ENCODE data around the gene MAP3K7CL. TPM values are rescaled to one million over a fixed set of nuclear protein-coding genes. Genes with fewer than 3 reads are reported as not detected.
A peak's percentile ranks its signal among the peaks of the same experiment; 100 is the strongest.

MAP3K7CL gene
- total RNA-seq, 6 donors from 2014 or later, result 3.5 to 9.4 (median 5.9) TPM

DNA sequence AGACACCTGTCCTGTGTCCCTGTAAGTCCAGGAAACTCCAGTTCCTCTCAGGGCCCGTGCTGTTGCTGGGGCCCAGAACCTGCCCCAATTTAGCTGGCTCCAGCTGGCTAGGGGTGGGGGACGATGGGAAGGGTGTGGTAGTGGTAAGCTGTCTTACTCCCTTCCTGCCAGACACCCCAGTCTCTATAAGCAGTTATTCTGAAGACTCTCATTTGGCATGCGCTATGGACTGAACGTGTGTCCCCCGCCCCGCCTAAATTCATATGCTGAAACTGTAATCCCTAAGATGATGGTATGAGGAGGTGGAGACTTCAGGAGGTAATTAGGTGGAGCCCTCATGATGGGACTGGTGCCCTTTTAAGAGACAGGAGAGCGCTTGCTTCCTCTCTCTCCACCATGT, 82.0 kb downstream of the MAP3K7CL start:
- H3K4me1 ChIP-seq, result peaks cover 0 to 2% (median 0%) of the 10 kb centered on the region in 4 donors
- H3K4me3 ChIP-seq, result no peak overlapping the region
- no peak for TF ChIP-seq POLR2A (IDR thresholded peaks at IDR 0.05)
- TF ChIP-seq, protein P1, sequence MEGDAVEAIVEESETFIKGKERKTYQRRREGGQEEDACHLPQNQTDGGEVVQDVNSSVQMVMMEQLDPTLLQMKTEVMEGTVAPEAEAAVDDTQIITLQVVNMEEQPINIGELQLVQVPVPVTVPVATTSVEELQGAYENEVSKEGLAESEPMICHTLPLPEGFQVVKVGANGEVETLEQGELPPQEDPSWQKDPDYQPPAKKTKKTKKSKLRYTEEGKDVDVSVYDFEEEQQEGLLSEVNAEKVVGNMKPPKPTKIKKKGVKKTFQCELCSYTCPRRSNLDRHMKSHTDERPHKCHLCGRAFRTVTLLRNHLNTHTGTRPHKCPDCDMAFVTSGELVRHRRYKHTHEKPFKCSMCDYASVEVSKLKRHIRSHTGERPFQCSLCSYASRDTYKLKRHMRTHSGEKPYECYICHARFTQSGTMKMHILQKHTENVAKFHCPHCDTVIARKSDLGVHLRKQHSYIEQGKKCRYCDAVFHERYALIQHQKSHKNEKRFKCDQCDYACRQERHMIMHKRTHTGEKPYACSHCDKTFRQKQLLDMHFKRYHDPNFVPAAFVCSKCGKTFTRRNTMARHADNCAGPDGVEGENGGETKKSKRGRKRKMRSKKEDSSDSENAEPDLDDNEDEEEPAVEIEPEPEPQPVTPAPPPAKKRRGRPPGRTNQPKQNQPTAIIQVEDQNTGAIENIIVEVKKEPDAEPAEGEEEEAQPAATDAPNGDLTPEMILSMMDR (IDR thresholded peaks at IDR 0.05), result no peak
- TF ChIP-seq POLR2AphosphoS5 (IDR thresholded peaks at IDR 0.05), result no peak
- no peak for TF ChIP-seq EP300 (IDR thresholded peaks at IDR 0.05)
- WGBS, 2 donors, result 85 to 88% methylated on average over 7 of the region's 7 CpGs
- no peaks in the 10 kb centered on the region for H3K9me3 ChIP-seq
- no peaks in the 10 kb centered on the region for H3K36me3 ChIP-seq
- DNase-seq, result no peak
- no peaks in the 10 kb centered on the region for H3K27me3 ChIP-seq
- H3K27ac ChIP-seq, result no peak overlapping the region
- no peak for ATAC-seq (ENCODE audit: low FRiP score in 2 of 2)

DNA sequence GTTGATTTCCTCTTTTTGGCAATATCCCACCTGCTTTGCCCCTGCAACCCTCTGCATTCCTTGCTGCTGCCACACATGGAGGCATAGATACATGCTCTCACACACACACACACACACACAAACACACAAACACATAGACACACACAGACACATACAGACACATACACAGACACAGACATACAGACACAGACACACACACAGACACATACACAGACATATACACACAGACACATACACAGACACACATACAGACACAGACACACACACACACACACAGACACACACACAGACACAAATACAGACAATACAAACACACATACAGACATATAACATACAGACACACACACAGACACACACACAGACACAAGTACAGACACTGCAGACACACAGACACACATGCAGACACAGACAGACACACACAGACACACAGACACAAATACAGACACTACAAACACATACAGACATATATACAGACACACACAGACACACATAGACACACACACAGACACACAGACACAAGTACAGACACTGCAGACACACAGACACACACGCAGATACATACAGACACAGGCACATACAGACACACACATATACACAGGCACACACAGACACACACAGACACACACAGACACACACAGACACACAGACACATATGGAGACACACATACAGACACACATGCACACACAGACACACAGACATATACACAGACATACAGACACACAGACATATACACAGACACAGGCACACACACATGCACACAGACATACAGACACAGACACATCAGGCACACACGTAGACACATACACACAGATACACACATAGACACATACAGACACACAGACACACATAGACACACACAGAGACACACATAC, 83.3 kb downstream of the MAP3K7CL start:
- H3K9me3 ChIP-seq, result no peaks in the 10 kb centered on the region
- no peak overlapping the region for H3K4me3 ChIP-seq
- DNase-seq (no peak), ATAC-seq (ENCODE audit: low FRiP score in 2 of 2) (no peak)
- TF ChIP-seq POLR2A (IDR thresholded peaks at IDR 0.05) (no peak), POLR2AphosphoS5 (IDR thresholded peaks at IDR 0.05) (no peak), EP300 (IDR thresholded peaks at IDR 0.05) (no peak)
- TF ChIP-seq, protein P1 (IDR thresholded peaks at IDR 0.05), result no peak
- H3K36me3 ChIP-seq, result no peaks in the 10 kb centered on the region
- no peaks in the 10 kb centered on the region for H3K27me3 ChIP-seq
- 96% methylated on average over 2 of the region's 2 CpGs for whole genome bisulfite sequencing, 2 donors
- H3K27ac ChIP-seq, result no peak overlapping the region
- peaks cover 0 to 8% (median 3%) of the 10 kb centered on the region in 4 donors for H3K4me1 ChIP-seq

DNA sequence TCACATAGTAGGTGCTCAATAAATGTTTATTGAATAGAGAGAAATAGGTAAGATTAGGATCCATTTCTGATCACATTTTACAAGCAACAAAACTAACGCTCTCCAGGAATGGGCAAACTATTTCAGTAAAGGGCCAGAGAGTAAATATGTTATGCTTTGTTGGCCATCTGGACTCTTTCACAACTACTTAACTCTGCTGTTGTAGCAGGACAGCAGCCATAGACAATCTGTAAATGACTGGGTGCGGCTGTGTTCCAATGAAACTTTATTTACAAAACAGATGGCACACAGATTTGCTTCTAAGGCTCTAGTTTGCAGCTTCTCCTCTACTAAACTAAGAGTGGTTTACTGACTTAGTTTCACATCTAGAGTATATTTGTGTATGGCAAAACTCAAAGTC, 85.3 kb downstream of the MAP3K7CL start:
- Histone ChIP-seq H3K36me3 (no peaks in the 10 kb centered on the region), H3K4me1 (peaks cover 0 to 10% (median 3%) of the 10 kb centered on the region in 4 donors), H3K27me3 (no peaks in the 10 kb centered on the region), H3K4me3 (no peak overlapping the region), H3K9me3 (no peaks in the 10 kb centered on the region), H3K27ac (no peak overlapping the region)
- ATAC-seq (ENCODE audit: low FRiP score in 2 of 2) (no peak), DNase-seq (no peak)
- TF ChIP-seq POLR2AphosphoS5 (IDR thresholded peaks at IDR 0.05), result no peak
- TF ChIP-seq, protein P1 (IDR thresholded peaks at IDR 0.05), result no peak
- TF ChIP-seq POLR2A (IDR thresholded peaks at IDR 0.05), result no peak
- no peak for TF ChIP-seq EP300 (IDR thresholded peaks at IDR 0.05)
- WGBS, 2 donors, result 86 to 89% methylated on average over 2 of the region's 2 CpGs

DNA sequence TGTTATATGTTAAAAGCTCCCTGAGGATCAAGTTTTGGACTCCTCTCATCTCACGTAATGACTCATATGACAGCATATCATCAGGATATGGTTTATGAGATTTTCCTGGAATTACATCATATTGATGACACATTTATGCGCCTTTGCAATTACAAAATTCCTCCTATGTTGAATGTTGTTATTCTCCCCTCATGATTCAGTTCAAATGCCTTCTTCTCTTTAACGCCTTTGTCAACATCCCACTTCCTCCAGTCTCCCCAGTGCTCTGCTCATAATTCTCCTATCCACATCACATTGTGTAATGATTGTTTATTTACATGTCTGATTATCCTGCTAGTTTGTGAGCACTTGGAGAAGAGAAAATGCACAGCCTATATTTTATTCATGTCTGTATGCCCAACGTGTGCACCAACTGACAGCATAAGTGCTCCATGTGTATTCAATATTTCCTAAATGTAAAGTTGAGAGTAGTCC, 87.4 kb downstream of the MAP3K7CL start:
- Histone ChIP-seq H3K9me3 (no peaks in the 10 kb centered on the region), H3K4me1 (peaks cover 0 to 10% (median 3%) of the 10 kb centered on the region in 4 donors), H3K27ac (peak overlapping the region in 1 of 4 donors; percentile 25), H3K36me3 (no peaks in the 10 kb centered on the region), H3K27me3 (no peaks in the 10 kb centered on the region), H3K4me3 (no peak overlapping the region)
- DNase-seq (no peak), ATAC-seq (ENCODE audit: low FRiP score in 2 of 2) (peak in 1 of 2 donors; percentile 87)
- 34 to 36% methylated on average over 4 of the region's 4 CpGs for WGBS, 2 donors
- TF ChIP-seq, protein P1 (IDR thresholded peaks at IDR 0.05), result no peak
- peak in 3 of 4 donors; percentile 7 to 88 (median 14) for TF ChIP-seq EP300 (IDR thresholded peaks at IDR 0.05)
- TF ChIP-seq POLR2AphosphoS5 (IDR thresholded peaks at IDR 0.05), result peak in 1 of 2 donors; percentile 88

All from upper lobe of left lung (tissue), 6 donors.